ENCODE data around the gene NPDC1.
"Not testable (repeated sequence)": the region's sequence is repeated elsewhere in the genome, so short reads cannot be mapped to it uniquely, and the experiment has no call there.

NPDC1 gene

DNA sequence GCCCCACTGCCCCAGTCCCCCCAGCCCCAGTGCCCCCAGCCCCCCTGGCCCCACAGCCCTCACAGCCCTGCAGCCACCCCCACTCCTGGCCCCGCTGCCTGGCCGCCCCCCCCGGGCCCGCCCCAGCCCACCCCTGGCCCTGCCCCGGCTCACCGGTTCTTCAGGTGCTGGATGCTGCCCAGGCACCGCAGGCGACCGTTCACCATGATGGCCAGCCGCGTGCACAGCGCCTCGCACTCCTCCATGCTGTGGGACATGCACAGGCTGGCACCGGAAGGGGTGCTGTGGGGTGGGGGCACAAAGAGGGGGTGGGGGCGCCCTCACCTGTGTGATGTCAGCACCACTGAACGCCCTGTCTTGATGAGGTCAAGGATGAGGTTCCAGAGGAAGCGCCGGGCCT lies 36.8 kb downstream of the NPDC1 start:
- no peak for DNase-seq

GRCh38 chr9:137008312-137008711 lies 37.7 kb downstream of the NPDC1 start:
- DNase-seq = no peak

- DNase-seq = no peak
Observed at GRCh38 chr9:137007816-137008270, 38.1 kb downstream of the NPDC1 start.

- no peak for DNase-seq
Observed at GRCh38 chr9:137007108-137007815, 38.7 kb downstream of the NPDC1 start.

DNA sequence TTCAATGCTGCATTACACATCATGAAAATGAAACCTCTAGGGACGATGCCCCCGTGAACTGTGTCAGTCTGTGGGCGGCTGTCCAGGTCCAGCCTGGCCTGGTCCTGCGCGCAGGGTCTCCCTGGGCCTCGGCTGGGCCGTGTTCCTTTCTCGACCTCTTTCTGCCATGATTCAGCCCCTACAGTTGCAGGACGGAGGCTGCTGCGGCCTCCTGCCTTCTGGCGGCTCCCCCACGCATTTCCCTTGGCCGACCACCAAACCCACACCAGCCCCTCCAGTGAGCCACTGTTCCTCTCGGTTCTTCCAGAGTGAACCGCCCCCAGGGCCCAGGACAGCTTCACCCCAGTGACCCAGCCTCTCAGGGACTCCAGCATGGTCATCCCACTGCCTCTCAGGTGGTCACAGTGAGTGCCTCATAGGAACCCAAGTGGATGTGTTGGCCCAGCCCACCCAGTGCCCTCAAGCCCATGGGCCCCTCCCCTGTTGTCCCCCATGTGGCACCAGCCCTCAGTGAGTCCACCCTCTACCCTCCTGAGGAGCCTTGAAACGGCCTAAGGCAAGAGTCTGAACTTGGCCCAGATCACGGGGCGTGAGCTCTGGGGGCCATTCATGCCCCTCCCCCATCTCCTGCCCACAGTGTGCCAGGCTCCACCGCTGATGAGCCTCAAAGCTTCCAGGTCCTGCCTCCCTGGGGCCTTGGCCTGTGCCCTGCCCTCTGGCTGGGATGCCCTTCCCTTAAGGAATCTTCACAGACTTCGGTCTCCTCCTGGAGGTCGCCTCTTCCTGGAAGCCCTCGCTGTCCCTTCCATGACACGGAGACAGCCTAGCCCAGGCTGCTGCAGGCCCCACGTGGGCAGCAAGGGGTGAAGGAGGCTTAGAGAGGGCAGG lies 39.6 kb downstream of the NPDC1 start:
- no peak for DNase-seq

- DNase-seq = not testable (repeated sequence)
Observed at GRCh38 chr9:137004285-137004684, 41.7 kb downstream of the NPDC1 start.

GRCh38 chr9:137002646-137003041 lies 43.3 kb downstream of the NPDC1 start:
- DNase-seq = no peak

GRCh38 chr9:137001857-137002645 lies 43.9 kb downstream of the NPDC1 start:
- no peak for DNase-seq

DNA sequence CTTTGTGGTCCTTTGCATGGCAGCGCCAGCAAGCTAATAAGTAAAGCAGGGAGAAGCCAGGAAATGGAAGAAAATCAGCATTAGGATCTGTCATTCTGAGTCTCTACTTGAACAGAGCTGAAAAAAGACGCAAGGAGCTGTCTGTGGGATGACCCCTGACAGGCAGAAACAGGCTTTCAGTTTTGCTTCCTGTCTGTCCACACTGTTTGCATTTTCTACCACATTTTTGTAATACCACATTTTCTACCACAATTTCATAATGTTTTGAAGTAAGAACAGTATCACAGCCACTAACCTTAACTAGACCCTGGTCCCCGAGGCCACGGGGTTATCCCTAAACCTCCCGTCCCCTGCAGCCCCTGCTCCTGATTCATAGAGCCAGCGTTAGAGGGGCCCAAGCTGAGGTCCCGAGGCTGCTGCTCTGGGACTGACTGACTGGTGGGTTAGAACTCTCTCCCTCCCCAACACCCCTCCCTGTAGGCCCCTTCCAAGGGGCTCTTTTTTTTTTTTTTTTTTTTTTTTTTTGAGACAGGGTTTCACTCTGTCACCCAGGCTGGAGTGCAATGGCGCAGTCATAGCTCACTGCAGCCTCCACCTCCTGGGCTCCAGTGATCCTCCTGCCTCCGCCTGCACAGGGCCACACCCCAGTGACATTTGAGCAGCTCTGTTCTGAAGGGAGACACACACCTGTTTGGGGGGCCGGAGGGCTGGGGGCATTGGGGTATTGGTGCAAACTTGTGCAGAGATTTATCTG lies 45.6 kb downstream of the NPDC1 start:
- no peak for DNase-seq

DNA sequence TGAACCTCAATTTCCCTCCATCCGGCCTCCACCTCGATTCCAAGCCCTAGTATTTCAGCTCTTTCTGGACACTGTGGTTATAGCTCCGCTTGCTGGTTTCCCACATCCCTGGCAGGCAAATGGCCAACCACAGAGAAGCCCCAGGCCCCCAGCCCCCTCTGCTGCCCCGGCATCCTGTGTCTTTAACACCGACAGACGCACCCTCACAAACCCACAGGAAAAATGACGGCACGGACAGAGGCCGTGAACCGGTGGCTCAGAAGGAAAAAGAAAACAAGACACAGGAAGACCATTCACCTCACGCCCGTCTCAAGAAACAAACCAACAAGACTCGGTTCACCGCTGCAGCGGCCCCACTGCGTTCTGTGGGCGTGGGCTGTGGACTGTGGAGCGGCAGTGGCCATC lies 48.1 kb downstream of the NPDC1 start:
- DNase-seq = no peak

GRCh38 chr9:136997371-136997770 lies 48.6 kb downstream of the NPDC1 start:
- DNase-seq = no peak

GRCh38 chr9:136996361-136997292 lies 49.4 kb downstream of the NPDC1 start, which contains the start of gene CLIC3:
TSS of gene CLIC3 (minus strand) at chr9:136996568. CDS start at chr9:136996543, 25 bp downstream.
- DNase-seq = no peak

- DNase-seq = no peak
Observed at GRCh38 chr9:136995772-136996311, 50.1 kb downstream of the NPDC1 start.

DNA sequence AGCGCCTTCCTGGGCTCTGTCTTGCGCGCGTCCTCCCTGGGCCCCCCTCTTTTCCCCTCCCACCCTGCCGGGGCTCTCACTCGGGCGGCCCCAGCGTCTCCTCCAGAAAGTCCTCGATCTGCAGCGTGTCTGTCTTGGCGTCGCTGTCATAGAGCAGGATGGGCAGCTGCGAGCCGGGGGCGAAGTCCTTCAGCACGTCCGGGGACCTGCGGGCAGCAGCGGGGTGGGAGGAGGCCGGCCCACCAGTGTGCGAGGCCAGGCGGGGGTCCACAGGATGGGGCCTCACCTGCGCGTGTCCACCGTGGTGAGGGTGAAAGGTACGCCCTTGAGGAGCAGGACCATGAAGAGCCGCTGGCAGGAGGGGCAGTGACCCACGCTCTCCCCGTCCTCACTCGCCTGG lies 50.6 kb downstream of the NPDC1 start:
- DNase-seq = no peak

DNA sequence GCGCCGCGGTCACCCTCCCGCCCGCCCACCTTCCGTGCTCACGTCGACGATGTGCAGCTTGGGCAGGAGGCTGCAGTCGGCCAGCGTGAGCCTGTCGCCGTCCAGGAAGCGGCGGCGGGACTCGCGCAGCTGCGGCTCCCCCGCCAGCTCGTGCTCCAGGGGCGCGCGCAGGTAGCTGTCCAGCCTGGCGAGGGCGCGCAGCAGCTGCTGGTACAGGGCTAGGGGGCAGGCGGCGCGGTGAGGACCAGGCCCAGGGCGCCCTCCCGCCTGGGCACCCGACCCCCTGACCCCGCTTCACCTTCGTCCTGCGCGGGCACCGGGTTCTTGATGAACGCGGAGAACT lies 51.1 kb downstream of the NPDC1 start:
- no peak for DNase-seq

- DNase-seq = no peak
Observed at GRCh38 chr9:136994180-136994887, 51.6 kb downstream of the NPDC1 start.

GRCh38 chr9:136992819-136993369 lies 53.1 kb downstream of the NPDC1 start:
- no peak for DNase-seq

DNA sequence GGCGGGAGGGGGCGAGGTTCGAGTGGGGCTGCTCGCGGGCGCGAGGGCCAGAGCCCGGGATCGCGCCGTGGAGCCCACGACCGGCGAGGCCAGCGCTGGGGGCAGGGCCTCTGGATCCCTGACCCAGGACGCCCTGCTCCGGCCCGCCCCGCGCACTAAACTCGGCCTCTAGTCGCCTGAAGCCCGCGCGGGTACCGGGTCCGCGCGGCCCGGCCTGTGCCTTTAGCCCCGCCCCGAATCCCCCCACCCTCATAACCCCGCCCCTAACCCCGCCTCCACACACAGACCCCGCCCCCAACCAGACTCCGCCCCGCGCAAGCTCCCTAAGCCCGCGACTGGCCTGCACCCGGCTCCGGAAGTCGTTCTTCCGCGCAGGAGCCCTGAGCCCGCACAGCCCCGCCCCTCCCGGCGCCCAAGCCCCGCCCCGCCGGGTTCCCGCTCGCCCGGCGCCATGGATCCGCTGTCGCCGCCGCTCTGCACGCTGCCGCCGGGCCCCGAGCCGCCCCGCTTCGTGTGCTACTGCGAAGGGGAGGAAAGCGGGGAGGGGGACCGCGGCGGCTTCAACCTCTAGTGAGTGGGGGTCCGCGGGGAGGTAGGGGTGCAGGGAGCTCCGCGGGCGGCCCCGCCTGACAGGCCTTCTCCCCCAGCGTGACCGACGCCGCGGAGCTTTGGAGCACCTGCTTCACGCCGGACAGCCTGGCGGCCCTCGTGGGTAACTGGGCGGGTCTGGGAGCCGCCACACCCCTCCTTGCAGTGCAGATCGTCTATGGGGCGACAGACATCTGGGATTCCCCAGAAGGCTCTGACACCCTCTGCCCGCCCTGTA lies 53.8 kb downstream of the NPDC1 start, which contains the start of gene PAXX:
TSS of gene PAXX (plus strand) at position 430 of the 826 bp plus-strand sequence. CDS start at position 452, 22 bp downstream.
- peak; percentile 91 for DNase-seq

Measured in right hindlimb (tissue), 1 donor.